ENCODE results near the gene TUBGCP6.
A peak's percentile ranks its signal among the peaks of the same experiment; 100 is the strongest.

The TUBGCP6 gene

DNA sequence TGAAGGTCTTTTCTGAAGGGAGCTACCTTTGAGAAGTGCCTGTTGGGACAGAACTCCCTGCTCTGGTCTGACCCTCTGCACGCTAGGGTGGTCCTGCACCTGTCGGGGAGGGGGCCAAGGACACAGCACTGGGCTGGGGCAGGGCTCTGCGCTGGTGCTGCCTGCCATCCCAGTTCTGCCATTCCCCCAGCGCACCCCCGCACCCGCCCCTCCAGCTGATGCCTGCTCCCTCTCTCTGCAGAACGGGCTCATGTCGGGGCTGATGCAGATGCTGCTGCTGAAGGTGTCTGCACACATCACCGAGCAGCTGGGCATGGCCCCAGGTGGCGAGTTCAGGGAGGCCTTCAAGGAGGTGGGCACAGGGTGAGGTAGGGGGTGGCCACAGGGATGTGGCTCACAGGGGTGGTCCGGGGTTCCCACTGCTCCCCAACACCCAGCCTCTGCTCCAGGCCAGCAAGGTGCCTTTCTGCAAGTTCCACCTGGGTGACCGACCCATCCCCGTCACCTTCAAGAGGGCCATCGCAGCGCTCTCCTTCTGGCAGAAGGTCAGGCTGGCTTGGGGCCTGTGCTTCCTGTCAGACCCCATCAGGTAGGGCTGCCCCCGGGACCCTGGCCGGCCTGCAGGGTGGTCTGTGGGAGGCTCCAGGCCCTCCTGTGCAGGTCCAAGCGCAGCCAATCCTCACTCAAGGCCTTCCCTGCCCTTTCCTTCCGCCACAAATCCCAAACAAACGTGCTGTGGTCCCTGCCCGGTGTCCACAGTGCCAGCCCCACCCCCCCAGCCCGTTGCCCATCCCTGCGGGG lies 47.6 kb downstream of the TUBGCP6 start:
- no peak for DNase-seq (ENCODE audit: low read depth in 2 of 2)

- no peak for DNase-seq (ENCODE audit: low read depth in 2 of 2)
Observed at GRCh38 chr22:50196256-50196655, 48.6 kb downstream of the TUBGCP6 start.

DNA sequence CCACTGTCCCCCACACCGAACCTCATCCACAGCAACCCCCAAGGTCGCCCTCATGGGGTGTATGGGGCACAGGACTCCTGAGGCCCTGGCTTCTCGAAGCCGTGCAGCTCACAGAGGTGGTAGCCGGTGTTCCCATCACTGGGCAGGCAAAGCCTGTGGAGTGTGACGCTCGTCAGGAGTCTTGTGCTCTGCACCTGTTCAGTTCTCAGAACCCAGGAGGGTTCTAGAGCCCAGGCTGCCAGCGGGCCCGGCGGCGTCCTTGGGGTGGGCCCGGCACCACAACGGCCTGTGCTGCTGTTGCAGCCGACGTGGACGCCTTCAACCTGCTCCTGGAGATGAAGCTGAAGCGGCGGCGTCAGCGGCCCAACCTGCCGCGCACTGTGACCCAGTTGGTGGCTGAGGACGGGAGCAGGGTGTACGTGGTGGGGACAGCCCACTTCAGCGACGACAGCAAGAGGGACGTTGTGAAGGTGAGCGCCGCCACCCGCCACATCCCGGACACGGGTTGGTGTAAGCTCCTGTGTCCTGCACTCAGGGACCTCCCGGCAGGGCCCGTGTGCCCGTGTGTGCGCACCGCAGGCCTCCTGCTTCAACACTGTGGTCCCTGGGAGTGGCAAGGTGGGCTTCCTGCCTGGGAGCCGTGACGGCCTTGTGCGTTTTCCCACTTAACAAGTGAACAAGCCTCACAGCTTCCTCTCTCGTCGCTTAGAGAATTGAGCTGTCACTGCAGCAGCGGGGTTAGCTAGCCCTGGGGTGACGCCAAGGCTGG lies 50.6 kb downstream of the TUBGCP6 start:
- no peak for DNase-seq (ENCODE audit: low read depth in 2 of 2)

DNA sequence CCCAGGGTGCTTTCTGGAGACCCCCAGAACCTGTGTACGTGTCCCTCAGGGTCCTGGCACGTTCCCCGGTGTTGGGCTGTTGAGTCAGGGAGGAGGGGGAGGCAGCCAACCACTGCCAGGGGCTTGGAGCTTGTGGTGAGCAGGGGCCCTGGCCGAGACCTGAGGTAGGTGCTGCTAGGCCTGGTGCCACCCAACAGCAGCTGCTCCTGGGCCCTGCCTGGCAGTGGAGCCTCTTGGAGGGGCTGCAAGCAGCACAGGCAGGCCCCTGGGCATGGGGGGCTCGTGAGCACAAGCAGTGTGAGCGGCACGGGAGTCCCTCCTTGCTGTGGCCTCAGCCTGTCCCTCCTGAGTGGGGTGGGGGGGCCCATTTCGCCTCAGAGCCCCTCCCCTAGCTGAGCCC lies 51.2 kb downstream of the TUBGCP6 start:
- DNase-seq (ENCODE audit: low read depth in 2 of 2), result no peak

GRCh38 chr22:50192436-50193204 lies 52.2 kb downstream of the TUBGCP6 start:
- DNase-seq (ENCODE audit: low read depth in 2 of 2), result no peak

- DNase-seq (ENCODE audit: low read depth in 2 of 2), result peak; percentile 53 to 56
Observed at GRCh38 chr22:50190941-50191741, 53.7 kb downstream of the TUBGCP6 start.

GRCh38 chr22:50190182-50190940 lies 54.5 kb downstream of the TUBGCP6 start:
- peak; percentile 46 to 65 for DNase-seq (ENCODE audit: low read depth in 2 of 2)

DNA sequence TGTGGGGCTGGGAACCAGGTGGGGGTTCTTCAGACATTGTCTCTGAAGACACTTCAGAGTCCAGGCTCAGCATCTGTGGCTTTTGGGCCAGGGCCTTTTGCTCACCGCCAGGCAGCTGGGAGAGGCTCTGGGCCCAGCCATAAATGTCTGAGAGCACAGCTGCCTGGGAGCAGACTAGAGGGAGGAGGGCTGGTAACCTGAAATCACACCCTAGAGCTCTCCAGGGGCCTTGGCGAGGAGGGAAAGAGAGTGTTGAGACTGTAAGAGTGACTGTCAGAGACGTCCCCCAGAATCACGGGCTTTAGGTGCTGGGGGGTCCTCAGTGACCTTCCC lies 55.0 kb downstream of the TUBGCP6 start:
- no peak for DNase-seq (ENCODE audit: low read depth in 2 of 2)

DNA sequence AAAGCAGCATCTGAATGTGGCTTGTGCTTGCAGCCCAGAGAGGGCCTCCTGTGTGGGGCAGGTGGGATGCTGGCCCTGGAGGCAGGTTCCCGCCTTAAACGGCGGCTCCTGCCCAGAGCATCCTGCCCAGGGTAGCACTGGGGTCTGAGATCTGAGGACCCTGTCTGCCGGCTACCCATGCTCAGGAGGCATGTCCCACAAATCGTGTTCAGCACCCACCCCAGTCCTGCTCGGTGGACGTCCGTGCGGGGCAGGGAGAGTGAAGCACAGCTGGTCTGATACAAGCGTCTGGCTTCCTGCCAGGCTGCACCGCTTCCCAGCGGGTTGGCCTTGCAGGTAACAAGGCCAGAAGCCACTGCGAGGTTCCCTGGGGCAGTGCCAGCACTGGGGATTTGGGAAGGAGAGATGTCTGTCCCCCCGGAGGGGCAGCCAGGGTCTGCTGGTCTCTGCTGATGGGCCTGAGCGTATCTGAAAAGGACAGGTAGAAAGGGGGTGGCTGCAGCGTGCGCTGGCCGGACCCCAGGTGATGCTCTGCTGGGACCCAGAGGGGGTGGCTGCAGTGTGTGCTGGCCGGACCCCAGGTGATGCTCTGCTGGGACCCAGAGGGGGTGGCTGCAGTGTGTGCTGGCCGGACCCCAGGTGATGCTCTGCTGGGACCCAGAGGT lies 55.5 kb downstream of the TUBGCP6 start:
- no peak for DNase-seq (ENCODE audit: low read depth in 2 of 2)

GRCh38 chr22:50188356-50188755 lies 56.5 kb downstream of the TUBGCP6 start:
- no peak for DNase-seq (ENCODE audit: low read depth in 2 of 2)

DNA sequence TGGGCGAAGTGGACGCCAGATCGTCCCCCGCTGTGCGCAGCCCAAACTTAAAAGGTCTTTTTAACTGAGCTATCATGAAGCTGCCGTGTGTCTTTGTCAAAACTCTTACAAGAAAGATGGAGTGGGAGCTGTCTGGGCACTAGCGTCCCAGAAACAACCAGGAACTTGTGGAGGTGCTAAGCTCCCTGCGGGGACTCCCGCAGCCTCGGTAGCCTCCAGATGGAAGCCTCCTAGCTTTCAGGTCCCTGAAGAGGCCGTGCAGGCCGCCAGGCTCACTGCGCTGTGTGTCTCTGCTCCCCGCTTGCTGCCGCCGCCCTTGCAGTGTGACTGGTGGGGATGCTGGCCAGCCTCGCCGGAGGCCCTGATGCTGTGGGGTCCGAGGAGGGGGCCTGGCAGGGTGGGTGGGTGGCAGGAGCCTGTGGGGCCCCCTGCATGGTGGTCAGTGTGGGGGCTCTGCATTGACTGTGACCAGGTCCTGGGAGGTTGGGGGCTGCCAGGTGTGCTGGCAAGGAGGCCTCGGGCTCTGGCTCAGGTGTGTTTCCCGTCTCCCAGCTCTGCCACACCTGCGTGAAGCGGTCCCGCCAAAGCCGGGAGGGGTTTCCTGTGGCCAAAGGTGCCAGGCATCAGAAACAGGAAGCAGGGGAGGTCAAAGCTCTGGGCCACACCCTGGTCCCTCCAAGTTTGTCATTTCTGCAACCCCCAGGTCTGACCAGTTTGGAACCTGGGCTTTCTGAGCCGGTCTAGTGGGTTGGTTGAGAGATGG lies 57.9 kb downstream of the TUBGCP6 start:
- no peak for DNase-seq (ENCODE audit: low read depth in 2 of 2)

DNA sequence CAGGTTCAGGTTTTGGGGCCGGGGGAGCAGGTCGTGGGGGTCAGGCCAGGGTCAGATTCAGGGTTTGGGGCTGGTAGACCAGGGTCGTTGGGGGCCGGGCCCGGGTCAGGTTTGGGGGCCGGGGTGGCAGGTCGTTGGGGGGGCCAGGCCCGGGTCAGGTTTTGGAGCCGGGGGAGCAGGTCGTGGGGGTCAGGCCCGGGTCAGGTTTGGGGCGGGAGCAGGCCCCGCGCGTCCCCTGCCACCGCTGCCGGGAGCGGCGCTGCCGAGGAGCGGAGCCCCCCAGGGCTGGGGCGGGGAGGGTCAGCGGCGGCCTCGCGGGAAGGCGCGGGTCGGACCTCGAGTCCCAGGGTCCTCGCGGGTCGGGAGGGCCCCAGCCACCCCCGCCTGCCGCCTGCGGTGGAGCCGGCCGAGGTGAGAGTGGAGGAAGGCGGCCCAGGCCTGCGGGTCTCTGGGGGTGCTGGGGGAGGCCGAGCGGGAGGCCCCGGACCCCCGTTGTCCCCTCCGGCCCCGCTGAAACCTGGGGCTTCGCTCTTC lies 58.6 kb downstream of the TUBGCP6 start:
- DNase-seq (ENCODE audit: low read depth in 2 of 2), result no peak

DNA sequence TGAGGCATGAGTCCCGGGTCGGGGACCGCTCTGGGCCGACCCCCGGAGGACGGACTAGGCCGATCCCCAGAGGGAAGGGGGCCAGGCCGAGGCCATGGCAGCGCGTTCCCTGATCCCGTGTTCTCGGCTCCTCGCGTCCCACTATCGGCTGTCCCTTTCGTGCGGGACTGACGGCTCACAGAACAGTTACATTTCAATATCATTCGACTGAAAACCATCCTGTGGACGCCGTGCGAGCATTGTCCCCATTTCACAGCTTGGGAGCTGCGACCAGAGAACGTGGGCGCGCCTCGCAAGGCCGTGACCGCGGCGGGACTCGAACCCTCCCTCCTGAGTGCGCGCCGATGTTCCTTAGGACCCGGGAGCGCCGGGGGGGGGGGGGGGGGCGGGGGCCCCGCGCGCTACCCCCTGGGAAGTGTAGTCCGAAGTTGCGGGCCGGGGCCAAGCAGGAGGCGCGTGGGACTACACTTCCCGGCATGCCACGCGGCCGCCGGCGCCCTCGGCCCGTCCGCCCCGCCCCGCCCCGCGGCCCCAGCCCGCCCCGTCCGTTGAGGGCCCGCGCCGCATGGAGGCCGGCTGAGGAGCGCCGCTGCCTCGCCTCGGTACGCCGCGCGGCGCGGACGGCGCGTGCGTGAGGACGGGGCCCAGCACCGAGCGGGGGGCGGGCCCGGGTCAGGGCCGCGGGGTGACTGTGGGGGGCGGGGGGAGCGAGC lies 59.3 kb downstream of the TUBGCP6 start, which contains the start of gene TRABD:
TRABD (plus strand) TSS at position 539 of the 713 bp plus-strand sequence. CDS start 7,148 bp downstream, outside the sequence.
- peak; percentile 67 to 82 for DNase-seq (ENCODE audit: low read depth in 2 of 2)

- no peak for DNase-seq (ENCODE audit: low read depth in 2 of 2)
Observed at GRCh38 chr22:50184902-50185374, 59.9 kb downstream of the TUBGCP6 start.

- DNase-seq (ENCODE audit: low read depth in 2 of 2), result no peak
Observed at GRCh38 chr22:50184004-50184901, 60.6 kb downstream of the TUBGCP6 start.

DNA sequence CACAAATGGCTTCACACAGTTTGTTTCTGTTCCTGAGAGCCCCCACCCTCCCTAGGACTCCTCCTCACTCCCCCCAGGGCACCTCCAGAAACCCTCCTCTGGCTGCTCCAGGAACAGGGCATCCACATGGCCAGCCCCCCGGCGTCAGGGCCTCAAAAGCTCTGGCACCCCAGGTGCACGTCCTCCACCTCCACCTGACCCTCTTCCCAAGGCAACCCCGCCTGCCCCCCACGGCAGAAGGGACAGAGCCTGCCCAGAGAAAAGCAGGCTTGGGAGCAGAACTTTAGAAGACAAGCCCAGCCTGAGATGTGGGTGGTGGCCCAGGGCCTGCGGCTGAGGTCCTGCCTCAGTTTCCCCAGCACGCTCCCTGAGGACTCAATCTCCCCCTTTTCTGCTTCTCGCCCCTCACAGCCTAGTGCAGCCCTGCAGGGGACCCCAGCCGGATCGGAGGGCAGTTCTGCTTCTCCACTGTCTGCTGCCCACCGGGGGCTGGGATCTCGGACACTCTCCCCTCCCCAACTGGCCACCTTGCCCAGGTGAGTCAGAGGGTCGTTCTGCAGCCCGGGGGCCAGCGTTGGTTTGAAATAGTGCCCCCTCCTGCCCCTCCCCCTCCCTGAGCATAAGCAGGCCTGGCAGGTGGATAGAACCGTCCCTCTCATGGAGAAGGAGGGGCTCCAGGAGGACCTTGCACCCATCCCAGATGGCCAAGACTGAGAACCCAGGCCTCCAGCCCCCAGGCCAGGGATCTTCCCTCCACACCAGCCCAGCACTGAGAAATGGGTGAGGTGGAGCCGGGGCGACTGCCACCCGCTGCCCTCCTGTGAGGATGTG lies 61.5 kb downstream of the TUBGCP6 start:
- no peak for DNase-seq (ENCODE audit: low read depth in 2 of 2)

All from stimulated activated CD8-positive, alpha-beta memory T cell treated with anti-CD3 and anti-CD28 coated beads, Interleukin-15, amount 100 ng/mL, for 4 hours (primary cell).